ENCODE results near the gene NAPEPLD. TPM values are rescaled to one million over a fixed set of nuclear protein-coding genes. Genes with fewer than 3 reads are reported as not detected.
"Not testable (repeated sequence)": the region's sequence is repeated elsewhere in the genome, so short reads cannot be mapped to it uniquely, and the experiment has no call there.

The NAPEPLD gene
- polyA plus RNA-seq, 4 donors, result 8.9 to 62.0 (median 18.1) TPM

GRCh38 chr7:103163087-103163825 is 14.4 kb upstream of the NAPEPLD start:
- H3K27me3 ChIP-seq (ENCODE audit: control insufficient read depth in 3 of 3, insufficient read depth in 3 of 3, low read length in 3 of 3); H3K36me3 ChIP-seq (ENCODE audit: control insufficient read depth in 3 of 3, insufficient read depth in 2 of 3, low read depth in 1 of 3, low read length in 3 of 3); H3K9me3 ChIP-seq (ENCODE audit: control insufficient read depth in 2 of 2, insufficient read depth in 1 of 2, low read depth in 1 of 2, low read length in 1 of 2); H3K4me3 ChIP-seq (ENCODE audit: low read depth in 1 of 3, low read length in 3 of 3); FAIRE-seq; H3K27ac ChIP-seq (ENCODE audit: low read depth in 1 of 3, low read length in 2 of 3); H3K4me1 ChIP-seq (ENCODE audit: control insufficient read depth in 3 of 3, insufficient read depth in 2 of 3, low read depth in 1 of 3, low read length in 2 of 3); DNase-seq: not testable (repeated sequence)
- WGBS, 3 donors, result 91 to 92% (median 91%) methylated on average over 5 of the region's 5 CpGs

- H3K9me3 ChIP-seq (ENCODE audit: control insufficient read depth in 2 of 2, insufficient read depth in 1 of 2, low read depth in 1 of 2, low read length in 1 of 2); H3K4me1 ChIP-seq (ENCODE audit: control insufficient read depth in 3 of 3, insufficient read depth in 2 of 3, low read depth in 1 of 3, low read length in 2 of 3); H3K36me3 ChIP-seq (ENCODE audit: control insufficient read depth in 3 of 3, insufficient read depth in 2 of 3, low read depth in 1 of 3, low read length in 3 of 3); H3K27me3 ChIP-seq (ENCODE audit: control insufficient read depth in 3 of 3, insufficient read depth in 3 of 3, low read length in 3 of 3); FAIRE-seq; H3K4me3 ChIP-seq (ENCODE audit: low read depth in 1 of 3, low read length in 3 of 3): not testable (repeated sequence)
- DNase-seq, result peak; percentile 56 to 60
- H3K27ac ChIP-seq (ENCODE audit: low read depth in 1 of 3, low read length in 2 of 3), result peak overlapping the region in 2 of 3 donors; percentile 22 to 26
- WGBS, 3 donors, result 19 to 62% (median 36%) methylated on average over 2 of the region's 2 CpGs
Observed at GRCh38 chr7:103162641-103163040, 13.7 kb upstream of the NAPEPLD start.

- not testable (repeated sequence) for H3K9me3 ChIP-seq (ENCODE audit: control insufficient read depth in 2 of 2, insufficient read depth in 1 of 2, low read depth in 1 of 2, low read length in 1 of 2); H3K36me3 ChIP-seq (ENCODE audit: control insufficient read depth in 3 of 3, insufficient read depth in 2 of 3, low read depth in 1 of 3, low read length in 3 of 3); H3K4me1 ChIP-seq (ENCODE audit: control insufficient read depth in 3 of 3, insufficient read depth in 2 of 3, low read depth in 1 of 3, low read length in 2 of 3); H3K27ac ChIP-seq (ENCODE audit: low read depth in 1 of 3, low read length in 2 of 3); DNase-seq; H3K4me3 ChIP-seq (ENCODE audit: low read depth in 1 of 3, low read length in 3 of 3); FAIRE-seq; H3K27me3 ChIP-seq (ENCODE audit: control insufficient read depth in 3 of 3, insufficient read depth in 3 of 3, low read length in 3 of 3)
- WGBS, 3 donors, result 74 to 83% (median 78%) methylated on average over 3 of the region's 3 CpGs
Observed at GRCh38 chr7:103161998-103162616, 13.2 kb upstream of the NAPEPLD start.

- not testable (repeated sequence) for FAIRE-seq; H3K27ac ChIP-seq (ENCODE audit: low read depth in 1 of 3, low read length in 2 of 3); DNase-seq; H3K36me3 ChIP-seq (ENCODE audit: control insufficient read depth in 3 of 3, insufficient read depth in 2 of 3, low read depth in 1 of 3, low read length in 3 of 3); H3K27me3 ChIP-seq (ENCODE audit: control insufficient read depth in 3 of 3, insufficient read depth in 3 of 3, low read length in 3 of 3); H3K9me3 ChIP-seq (ENCODE audit: control insufficient read depth in 2 of 2, insufficient read depth in 1 of 2, low read depth in 1 of 2, low read length in 1 of 2); H3K4me3 ChIP-seq (ENCODE audit: low read depth in 1 of 3, low read length in 3 of 3); H3K4me1 ChIP-seq (ENCODE audit: control insufficient read depth in 3 of 3, insufficient read depth in 2 of 3, low read depth in 1 of 3, low read length in 2 of 3)
- WGBS, 3 donors, result 67 to 80% (median 70%) methylated on average over 1 of the region's 1 CpG
Observed at GRCh38 chr7:103159072-103159471, 10.2 kb upstream of the NAPEPLD start.

- not testable (repeated sequence) for H3K4me3 ChIP-seq (ENCODE audit: low read depth in 1 of 3, low read length in 3 of 3); H3K36me3 ChIP-seq (ENCODE audit: control insufficient read depth in 3 of 3, insufficient read depth in 2 of 3, low read depth in 1 of 3, low read length in 3 of 3); FAIRE-seq; H3K9me3 ChIP-seq (ENCODE audit: control insufficient read depth in 2 of 2, insufficient read depth in 1 of 2, low read depth in 1 of 2, low read length in 1 of 2); H3K27me3 ChIP-seq (ENCODE audit: control insufficient read depth in 3 of 3, insufficient read depth in 3 of 3, low read length in 3 of 3)
- 36 to 64% (median 41%) methylated on average over 8 of the region's 8 CpGs for WGBS, 3 donors
- Histone ChIP-seq H3K4me1 (ENCODE audit: control insufficient read depth in 3 of 3, insufficient read depth in 2 of 3, low read depth in 1 of 3, low read length in 2 of 3) (peaks cover 0 to 19% (median 0%) of the 10 kb centered on the region in 3 donors), H3K27ac (ENCODE audit: low read depth in 1 of 3, low read length in 2 of 3) (peak overlapping the region in 1 of 3 donors; percentile 11)
- DNase-seq, result peak in 1 of 2 donors; percentile 76
Observed at GRCh38 chr7:103155331-103156024, 6.6 kb upstream of the NAPEPLD start.

GRCh38 chr7:103154042-103154441 is 5.1 kb upstream of the NAPEPLD start:
- Histone ChIP-seq H3K9me3 (ENCODE audit: control insufficient read depth in 2 of 2, insufficient read depth in 1 of 2, low read depth in 1 of 2, low read length in 1 of 2) (no peaks in the 10 kb centered on the region), H3K36me3 (ENCODE audit: control insufficient read depth in 3 of 3, insufficient read depth in 2 of 3, low read depth in 1 of 3, low read length in 3 of 3) (no peaks in the 10 kb centered on the region), H3K27ac (ENCODE audit: low read depth in 1 of 3, low read length in 2 of 3) (peak overlapping the region in 1 of 3 donors; percentile 30), H3K27me3 (ENCODE audit: control insufficient read depth in 3 of 3, insufficient read depth in 3 of 3, low read length in 3 of 3) (no peaks in the 10 kb centered on the region), H3K4me3 (ENCODE audit: low read depth in 1 of 3, low read length in 3 of 3) (no peak overlapping the region), H3K4me1 (ENCODE audit: control insufficient read depth in 3 of 3, insufficient read depth in 2 of 3, low read depth in 1 of 3, low read length in 2 of 3) (peaks cover 0 to 24% (median 0%) of the 10 kb centered on the region in 3 donors)
- FAIRE-seq, result no peak
- DNase-seq, result no peak
- 56 to 84% (median 73%) methylated on average over 6 of the region's 6 CpGs for WGBS, 3 donors

- peak overlapping the region in 1 of 3 donors; percentile 17 for H3K4me3 ChIP-seq (ENCODE audit: low read depth in 1 of 3, low read length in 3 of 3)
- peak in 1 of 2 donors; percentile 34 for DNase-seq
- H3K27me3 ChIP-seq (ENCODE audit: control insufficient read depth in 3 of 3, insufficient read depth in 3 of 3, low read length in 3 of 3); FAIRE-seq; H3K36me3 ChIP-seq (ENCODE audit: control insufficient read depth in 3 of 3, insufficient read depth in 2 of 3, low read depth in 1 of 3, low read length in 3 of 3); H3K9me3 ChIP-seq (ENCODE audit: control insufficient read depth in 2 of 2, insufficient read depth in 1 of 2, low read depth in 1 of 2, low read length in 1 of 2): not testable (repeated sequence)
- H3K4me1 ChIP-seq (ENCODE audit: control insufficient read depth in 3 of 3, insufficient read depth in 2 of 3, low read depth in 1 of 3, low read length in 2 of 3), result peaks cover 0 to 24% (median 0%) of the 10 kb centered on the region in 3 donors
- peak overlapping the region; percentile 73 to 96 (median 95) for H3K27ac ChIP-seq (ENCODE audit: low read depth in 1 of 3, low read length in 2 of 3)
- 83 to 92% (median 83%) methylated on average over 23 of the region's 23 CpGs for WGBS, 3 donors
Observed at GRCh38 chr7:103152744-103153617, 4.1 kb upstream of the NAPEPLD start.

All from small intestine (tissue), 7 donors.